ENCODE measurements around the gene DMAC2.
"Not testable (repeated sequence)": the region's sequence is repeated elsewhere in the genome, so short reads cannot be mapped to it uniquely, and the experiment has no call there.

DMAC2 gene

DNA sequence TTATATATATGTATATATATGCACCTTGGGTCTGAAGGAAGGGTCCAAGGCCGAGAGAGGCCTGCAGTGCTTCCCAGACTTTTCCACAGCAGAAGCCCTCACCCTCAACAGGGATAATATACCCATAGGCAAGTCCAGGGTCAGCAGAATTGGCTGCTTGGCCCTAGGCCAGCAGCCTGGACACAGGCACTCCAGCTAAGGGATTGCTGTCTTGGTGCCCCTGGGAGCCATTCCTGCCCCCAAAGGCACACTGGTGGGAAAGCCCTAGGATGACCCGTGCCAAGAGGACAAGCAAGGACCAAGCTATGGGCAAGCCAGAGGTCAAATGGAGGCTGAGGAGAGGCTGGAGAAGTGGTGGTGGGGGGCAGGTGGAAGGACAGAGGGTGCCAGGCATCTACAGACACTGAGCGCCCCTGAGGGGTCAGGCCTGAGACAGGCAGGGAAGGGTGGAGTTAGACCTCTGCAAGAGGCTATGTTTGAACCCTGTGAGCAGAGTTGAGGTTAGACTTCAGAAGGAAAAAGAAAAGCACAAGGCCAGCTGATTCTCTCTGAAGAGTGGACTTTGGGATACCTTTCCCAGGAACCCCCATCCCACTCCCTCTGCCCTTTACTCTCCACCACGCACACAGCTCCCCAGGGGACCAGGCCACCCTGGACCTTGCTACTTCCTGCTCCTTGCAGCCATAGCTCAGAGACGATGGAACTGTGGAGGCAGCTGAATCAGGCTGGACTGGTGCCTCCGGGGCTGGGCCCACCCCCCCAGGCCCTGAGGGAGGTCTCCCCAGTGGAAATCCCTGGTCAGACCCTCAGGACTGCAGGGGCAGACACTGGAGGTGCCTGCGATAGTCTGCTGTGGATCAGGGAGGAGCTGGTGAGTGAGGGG, 3.0 kb upstream of the DMAC2 start, which contains the start of gene ERICH4:
ERICH4 (plus strand) TSS at position 684 of the 883 bp plus-strand sequence; CDS start at position 698, 14 bp downstream.
- DNase-seq, result no peak

DNA sequence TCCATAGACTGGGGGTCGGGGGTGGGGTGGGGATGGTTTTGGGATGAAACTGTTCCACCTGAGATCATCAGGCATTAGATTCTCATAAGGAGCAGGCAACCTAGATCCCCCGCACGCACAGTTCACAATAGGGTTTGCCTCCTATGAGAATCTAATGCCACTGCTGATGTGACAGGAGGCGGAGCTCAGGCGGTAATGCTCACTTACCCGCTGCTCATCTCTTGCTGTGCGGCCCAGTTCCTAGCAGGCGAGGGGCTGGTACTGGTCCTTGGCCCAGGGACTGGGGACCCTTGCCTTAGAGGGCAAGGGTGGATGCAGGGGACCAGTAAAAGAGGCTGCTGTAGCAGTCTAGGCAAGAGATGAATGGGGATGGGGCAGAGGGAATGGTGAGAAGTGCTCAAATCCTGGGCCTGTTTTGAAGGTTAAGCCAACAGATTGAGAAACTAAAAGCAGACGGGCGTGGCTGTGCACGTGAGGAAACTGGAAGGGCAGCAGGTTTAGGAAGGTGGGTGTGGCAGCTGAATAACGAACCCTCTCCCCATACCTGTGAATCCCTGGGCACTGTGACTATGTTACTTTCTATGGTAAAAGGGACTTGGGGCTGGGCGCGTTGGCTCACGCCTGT, 1.7 kb upstream of the DMAC2 start:
- no peak for DNase-seq

DNA sequence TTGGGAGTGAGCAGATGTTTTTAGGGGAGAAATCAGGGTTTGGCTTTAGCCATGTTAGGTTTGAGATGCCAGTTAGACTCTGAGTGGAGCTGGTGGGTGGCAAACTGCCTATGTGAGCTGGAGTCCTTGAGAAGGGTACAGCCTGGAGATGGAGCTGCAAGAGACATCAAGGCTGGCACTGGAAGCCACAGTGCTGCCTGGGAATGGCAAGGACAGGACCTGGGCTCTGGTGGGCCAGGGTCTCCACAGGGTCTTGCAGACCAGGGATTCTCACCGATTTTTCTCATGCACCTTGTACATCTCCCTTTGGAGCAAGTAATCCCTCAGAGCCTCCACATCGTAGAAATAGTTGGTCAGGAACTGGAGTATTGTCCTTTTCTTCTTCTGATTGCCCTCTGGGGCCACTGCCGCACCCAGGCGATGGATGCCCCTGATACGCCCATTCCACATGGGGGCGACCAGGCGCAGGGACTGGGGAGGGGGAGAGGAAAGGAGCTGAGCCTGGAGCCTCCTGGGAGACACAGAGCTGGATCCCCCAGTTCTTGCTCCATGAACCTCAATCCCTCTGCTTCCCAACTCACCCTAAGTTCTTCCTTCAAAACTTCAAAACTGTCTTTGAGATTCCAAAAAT, 1.7 kb downstream of the DMAC2 start:
- no peak for DNase-seq

DNA sequence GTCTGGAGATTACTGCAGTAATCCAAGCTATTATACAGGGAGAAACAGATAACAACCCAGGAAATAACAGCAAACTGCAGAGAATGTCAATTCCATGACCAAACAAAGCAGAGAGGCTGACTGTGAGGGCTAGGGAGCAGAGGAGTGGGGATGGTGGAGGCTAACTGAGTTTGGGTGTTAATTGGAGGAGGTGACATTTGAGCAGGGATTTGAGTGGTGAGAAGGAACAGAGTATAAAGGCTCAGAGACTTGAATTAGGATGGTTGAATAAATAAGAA, 3.1 kb downstream of the DMAC2 start:
- no peak for DNase-seq

DNA sequence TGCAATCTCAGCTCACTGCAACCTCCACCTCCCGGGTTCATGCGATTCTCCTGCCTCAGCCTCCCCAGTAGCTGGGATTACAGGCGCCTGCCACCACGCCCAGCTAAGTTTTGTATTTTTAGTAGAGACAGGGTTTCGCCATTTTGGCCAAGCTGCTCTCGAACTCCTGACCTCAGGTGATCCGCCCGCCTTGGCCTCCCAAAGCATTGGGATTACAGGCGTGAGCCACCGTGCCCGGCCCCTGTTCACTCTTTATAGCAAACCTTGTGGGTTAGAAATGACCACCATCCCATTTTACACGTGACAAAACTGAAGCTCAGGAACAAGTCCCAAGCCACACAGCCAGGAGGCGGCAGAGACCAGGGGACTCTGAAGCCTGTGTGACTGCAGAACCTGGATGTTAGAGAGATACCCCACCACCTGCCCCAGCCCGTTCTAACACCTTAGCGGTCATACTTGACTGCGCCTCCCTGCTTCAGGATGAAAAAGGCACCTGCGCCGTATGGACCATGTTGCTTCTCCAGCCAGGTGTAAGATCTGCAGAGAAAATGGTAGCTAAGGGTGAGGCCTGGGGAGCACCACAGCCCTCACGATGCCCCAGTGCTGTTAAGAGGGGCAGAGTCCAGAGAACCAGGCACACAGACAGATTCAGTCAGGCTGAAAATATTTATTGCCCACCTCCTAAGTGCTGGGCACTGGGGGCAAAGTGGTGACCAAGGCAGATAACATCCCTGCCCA, 3.6 kb downstream of the DMAC2 start:
- DNase-seq, result no peak

DNA sequence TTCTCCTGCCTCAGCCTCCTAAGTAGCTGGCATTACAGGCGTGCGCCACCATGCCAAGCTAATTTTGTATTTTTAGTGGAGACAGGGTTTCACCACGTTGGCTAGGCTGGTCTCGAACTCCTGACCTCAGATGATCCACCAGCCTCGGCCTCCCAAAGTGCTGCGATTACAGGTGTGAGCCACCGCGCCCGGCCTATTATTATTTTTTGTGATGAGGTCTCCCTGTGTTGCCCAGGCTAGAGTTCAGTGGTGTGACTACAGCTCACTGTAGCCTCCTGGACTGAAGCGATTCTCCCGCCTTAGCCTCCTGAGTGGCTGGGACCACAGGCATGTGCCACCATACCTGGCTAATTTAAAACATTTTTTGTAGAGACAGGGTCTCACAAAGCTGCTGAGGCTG, 4.3 kb downstream of the DMAC2 start:
- DNase-seq, result not testable (repeated sequence)

DNA sequence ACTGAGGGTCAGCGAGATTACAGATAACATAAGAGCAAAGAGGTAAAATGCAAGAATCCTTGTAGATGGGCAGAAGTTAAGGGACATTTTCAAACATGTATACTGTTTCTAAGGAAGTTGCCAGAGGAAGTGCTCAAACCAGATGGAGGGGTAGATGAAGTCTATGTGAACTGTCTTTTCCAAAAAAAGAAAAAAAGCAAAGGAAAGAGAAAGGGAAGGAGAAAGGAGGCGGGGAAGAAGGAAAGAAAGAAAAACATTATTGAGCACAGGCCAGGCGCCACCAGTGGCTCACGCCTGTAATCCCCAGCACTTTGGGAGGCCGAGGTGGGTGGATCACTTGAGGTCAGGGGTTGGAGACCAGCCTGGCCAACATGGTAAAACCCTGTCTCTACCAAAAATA, 5.3 kb downstream of the DMAC2 start:
- DNase-seq, result no peak

DNA sequence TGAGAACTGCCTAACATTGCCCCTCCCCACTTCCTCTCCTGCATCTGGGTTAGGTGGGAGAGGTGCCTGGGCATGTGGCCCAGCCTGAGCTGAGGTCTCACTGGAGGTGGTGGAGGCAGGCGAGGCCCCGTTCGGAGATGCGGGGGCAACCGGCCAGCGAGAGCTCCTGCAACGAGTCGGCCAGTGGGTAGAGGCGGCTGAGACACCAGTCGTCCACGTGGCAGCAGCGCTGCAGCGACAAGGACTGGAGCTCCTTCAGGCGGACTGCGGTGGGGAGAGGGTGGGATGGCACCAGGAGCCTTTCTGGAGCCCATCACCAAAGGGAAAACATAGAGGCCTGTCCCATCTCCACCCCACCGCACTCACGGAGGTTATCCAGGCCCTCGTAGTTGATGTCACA, 6.5 kb downstream of the DMAC2 start:
- DNase-seq, result no peak

DNA sequence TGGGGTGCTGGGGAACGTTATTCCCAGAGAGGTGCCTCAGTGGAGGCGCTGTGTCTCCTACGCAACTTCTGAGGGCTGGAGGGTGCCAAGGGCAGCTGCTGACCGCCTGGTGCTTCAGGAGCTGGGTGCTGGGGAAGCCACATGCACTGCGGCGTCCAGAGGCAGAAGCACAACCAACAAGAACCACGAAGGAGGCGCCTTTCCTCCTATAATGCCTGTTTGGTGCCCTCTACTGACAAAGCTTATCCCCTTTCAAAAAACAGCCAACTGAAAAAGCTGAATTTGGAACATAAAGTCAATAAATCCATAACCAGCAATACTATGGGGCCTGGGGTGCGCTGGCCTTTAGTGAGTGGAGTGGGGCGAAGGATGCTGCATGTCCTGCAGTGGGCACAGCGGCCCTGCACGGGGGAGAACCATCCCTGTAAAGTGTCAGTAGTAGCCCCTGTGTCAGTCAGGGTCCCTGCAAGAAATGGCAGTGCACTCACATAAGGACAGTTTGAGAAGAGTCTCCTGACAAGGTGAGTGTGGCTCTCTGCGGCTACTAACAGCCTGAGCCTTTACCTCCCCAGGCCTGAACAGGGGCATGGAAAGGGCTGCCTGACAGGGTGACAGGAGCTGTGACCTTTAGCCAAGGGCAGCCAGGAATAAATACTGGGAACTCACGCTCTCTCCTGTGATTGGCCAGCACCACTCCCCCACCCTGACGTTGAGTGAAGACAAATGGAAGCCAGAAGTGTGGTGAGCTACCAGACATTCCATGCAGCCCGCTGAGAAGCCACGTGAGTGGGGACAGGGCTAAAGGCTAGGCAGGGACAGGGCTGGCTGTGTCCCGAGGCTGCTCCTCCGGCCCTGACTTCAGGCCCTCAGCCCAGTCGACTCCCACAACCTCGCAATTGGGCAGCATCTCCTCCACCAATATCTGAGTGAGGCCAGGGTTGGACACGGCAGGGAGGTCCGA, 8.0 kb downstream of the DMAC2 start:
- no peak for DNase-seq

DNA sequence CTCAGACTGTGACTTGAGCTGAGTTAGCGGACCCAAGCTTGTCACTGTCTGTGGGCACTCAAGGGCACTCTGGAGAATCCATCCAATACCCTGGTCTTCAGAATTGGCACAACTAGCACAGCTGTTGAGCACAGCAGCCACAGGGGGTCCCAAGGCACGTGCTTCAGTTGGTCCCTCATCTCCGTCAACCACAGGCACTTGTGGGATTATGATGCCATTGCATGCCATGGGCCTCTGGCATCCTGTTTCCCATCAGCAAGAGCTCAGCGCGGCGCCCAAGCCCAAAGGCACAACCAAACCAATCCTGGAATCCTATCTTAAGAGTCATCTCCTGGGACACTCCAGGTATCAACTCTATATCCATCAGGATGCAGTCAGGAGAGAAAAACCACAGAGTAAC, 8.8 kb downstream of the DMAC2 start:
- DNase-seq, result no peak

DNA sequence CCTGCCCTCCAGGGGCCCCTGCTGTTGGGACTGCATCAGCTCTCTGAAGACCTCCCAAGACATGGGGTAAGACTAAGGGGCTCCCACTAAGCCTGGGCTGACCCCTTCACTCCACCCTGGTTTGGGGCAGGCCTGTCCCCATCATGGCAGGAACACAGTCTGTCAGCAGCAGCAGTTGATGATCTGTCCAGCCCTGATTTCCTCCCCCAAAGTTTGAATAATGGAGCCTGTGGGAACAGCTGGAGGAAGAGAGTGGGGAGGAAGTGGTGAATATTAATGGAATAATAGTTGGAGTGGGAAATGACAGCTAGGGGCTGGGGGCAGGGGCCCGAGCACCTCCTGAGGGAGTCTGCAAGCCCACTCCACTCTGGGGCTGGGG, 11.2 kb downstream of the DMAC2 start:
- no peak for DNase-seq

DNA sequence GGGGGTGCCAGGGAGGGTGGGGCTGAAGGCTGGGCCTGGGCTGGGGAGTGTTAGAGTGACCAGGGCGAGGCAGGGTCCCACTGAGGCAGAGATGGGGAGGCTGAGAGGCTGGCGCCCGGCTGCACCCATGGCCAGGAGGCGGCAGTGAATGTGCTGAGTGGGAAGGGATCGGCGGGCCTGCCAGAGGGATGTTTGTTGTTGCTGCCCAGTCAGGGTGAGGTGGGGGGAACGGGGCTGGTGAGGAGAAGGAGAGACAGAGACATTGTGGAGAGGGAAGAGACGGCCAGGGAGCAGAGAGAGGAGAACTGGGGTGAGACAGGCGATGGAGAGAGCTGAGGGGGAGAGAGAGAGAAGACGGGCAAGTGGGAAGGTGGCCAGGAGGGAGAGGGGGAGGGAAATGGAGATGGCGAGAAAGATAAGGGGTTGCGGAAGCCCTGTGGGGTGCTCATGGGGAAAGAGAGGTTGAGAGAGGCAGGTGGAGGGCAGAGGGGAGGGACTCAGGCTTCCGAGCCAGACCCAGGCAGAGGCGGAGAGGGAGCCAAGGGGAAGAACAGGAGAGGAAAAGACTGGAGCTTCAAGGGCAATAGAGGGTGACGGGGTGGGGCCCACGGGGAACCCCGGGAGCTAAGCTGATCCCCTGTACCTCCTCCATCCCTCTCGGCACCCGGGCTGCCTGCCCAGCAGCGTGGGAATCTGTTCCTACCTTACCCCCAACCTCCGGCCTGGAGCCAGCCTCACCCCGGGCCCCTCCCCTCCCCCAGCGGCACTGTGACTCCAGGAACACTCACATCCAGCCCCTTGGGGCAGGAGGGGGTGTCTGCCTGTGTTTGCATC, 11.8 kb downstream of the DMAC2 start:
- peak; percentile 24 for DNase-seq

DNA sequence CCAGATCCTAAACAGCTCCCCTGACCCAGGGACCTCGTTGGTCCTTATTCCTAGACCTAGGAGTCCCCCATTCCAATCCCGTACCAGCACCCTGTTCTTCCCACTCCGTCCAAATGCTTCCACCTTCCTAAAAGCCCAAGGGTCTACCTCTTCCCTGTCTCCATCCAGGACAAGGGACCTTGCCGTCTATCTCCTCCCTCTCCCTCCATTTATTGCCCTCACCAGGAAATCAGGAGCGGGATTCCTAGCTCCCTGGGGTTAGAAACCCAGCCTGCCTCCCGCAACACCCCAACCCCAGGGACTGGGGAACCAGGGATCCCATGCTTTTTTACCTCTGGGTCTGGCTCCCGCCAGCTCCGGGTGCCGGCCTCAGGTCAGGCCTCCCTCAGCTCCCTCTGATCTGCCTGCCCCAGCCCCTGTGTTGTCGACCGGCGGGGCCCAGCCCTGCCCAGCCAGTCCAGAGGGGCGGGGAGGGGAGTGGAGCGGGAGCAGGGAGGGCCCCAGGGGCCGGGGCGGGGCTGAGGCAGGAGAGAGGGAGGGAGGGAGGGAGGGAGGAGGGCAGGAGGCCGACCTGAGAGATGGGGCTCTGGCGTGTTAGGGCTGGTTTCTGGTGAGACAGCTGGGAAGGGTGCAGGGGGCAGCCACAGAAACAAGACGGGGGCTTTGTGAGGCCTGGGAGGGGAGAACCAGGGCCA, 12.6 kb downstream of the DMAC2 start, which contains the start of gene B3GNT8:
B3GNT8 (minus strand) TSS at position 423 of the 695 bp plus-strand sequence. CDS start 596 bp downstream, outside the sequence.
- DNase-seq, result peak; percentile 25

DNA sequence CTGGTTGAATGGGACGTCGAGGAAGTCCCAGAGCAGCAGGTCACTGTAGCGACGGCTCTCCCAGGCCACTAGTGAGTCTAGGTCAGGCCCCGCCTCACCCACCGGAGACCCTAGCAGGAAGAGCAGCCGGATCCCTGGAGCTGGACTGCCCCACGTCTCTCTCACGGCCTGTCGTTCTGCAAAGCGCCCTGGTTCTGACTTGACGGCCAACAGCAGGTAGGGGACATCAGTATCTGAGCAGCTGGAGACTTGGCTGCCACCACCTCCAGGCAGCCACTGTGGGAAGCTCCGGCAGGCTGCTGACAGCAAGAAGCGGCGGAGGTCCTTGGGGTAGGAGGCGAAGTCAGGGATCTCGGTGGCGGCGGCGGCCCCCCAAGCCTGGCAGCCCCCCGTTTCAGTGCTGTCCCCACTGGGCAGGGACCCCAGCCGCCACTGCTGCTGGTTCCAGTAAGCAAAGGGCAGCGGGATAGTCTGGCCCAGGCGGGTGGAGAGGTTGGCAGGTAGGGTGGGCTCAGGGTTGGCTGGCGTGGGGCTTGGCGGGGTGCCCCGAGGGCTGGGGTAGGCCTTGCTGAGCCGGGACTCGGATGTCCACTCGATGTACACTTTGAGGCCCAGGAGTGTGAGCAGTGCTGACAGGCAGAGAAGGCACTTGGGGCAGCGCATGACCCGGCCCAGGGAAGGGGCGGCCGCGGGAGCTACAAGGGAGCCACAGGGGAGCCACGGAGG, 13.4 kb downstream of the DMAC2 start:
- no peak for DNase-seq

DNA sequence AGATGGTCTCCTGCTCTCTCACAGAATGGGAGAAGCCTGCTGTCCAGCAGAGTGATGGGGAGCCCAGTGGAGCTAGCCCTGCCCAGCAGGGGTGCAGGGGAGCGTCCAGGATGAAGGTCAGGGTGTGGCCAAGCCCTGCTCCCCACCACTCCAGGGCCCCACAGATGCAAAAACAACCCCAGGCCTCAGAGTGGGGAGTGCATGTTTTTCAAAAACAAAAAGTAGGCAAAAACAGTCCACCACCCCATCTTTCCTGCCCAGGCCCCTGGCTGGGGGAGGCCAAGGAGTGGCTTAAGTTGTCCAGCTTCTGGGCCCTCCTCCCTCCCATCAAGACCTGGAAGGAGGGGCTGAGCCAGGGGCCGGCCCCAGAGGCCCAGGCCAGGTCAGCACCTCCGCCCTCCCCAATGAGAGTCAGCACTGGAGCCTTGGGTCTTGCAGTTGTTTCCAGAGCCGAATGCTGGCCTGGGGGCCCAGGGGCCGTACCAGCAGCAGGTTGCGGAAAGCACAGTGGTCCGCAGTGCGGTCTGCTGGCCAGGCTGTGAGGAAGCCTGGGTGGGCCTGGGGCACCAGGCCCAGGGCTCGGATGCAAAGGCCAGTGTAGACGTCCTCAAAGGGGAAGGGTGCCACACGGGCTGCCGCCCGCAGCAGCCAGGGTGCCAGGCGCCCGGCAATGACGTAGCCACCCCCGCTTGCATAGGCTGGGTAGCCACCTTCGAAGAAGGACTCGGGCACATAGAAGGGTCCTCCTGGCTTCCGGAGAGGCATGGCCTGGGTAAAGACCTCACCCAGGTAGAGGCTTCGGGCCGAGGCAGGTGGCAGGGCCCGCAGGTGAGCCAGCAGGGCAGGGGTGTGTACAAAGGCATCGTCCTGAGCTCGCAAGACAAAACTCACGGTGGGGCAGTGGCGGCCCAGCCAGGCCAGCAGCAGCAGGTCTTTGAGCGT, 14.3 kb downstream of the DMAC2 start:
- no peak for DNase-seq

DNA sequence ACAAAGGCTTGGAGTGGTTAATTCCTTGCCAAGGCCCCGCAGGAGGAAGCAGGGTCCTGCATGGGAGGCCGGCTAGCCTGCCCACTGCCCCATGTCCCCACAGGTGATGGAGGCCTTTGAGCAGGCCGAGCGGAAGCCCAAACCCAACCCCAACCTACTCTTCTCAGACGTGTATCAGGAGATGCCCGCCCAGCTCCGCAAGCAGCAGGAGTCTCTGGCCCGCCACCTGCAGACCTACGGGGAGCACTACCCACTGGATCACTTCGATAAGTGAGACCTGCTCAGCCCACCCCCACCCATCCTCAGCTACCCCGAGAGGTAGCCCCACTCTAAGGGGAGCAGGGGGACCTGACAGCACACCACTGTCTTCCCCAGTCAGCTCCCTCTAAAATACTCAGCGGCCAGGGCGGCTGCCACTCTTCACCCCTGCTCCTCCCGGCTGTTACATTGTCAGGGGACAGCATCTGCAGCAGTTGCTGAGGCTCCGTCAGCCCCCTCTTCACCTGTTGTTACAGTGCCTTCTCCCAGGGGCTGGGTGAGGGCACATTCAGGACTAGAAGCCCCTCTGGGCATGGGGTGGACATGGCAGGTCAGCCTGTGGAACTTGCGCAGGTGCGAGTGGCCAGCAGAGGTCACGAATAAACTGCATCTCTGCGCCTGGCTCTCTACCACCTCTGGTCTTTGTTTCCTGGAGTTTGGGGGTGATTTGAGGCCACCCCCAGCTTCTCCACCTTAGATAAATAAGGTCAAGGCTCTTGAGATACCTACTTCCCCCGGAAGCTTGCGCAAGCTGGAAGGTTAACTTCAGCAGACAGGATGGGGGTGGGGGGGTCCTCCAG, 15.2 kb downstream of the DMAC2 start:
- no peak for DNase-seq

DNA sequence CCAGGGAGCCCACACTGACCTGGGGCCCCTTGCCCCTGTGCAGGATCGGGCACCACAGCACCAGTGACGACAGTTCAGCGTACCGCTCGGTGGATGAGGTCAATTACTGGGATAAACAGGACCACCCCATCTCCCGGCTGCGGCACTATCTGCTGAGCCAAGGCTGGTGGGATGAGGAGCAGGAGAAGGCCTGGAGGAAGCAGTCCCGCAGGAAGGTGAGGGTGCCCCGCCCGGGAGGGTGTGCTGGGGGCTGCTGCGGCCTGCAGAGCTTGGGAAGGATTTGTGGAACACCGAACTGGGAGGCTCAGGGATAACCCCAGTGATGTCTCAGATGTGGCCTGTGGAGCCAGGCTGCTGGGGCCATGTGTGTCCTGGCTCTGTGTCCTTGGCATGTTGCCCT, 16.8 kb downstream of the DMAC2 start:
- DNase-seq, result no peak

DNA sequence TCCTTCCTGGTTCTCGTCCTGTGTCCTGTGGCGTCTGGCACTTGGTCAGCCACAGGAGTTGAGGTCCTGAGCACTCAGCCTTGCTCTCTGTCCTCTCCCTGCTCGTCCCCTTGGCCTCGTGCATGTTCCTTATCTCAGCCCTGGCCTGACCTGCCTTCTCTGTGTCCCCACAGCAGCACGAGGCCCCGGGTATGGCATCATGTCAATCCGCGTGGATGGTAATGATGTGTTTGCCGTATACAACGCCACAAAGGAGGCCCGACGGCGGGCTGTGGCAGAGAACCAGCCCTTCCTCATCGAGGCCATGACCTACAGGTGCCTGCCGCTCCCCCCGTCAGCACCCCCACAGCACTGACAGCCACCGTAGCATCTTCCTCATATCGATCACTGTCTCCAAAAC, 17.3 kb downstream of the DMAC2 start:
- no peak for DNase-seq
